Ishikawa (cell line): ENCODE results near the gene FRAS1.
A peak's percentile ranks its signal among the peaks of the same experiment; 100 is the strongest.

Experiments
- CEBPB ChIP-seq: IDR thresholded peaks from 2 replicates; pipeline ENCODE4 v1.6.1; 2012
- CREB1 ChIP-seq: IDR thresholded peaks from 2 replicates; pipeline ENCODE4 v1.6.1; 2012; ENCODE audit warnings: low read depth
- EGR1 ChIP-seq: IDR thresholded peaks from 2 replicates; pipeline ENCODE4 v1.6.1; 2012
- EP300 ChIP-seq: IDR thresholded peaks from 2 replicates; pipeline ENCODE4 v1.6.1; 2012; ENCODE audit warnings: borderline replicate concordance
- FOXM1 ChIP-seq: IDR thresholded peaks from 2 replicates; pipeline ENCODE4 v1.6.1; 2012; ENCODE audit warnings: low read depth, borderline replicate concordance
- NFIC ChIP-seq: IDR thresholded peaks from 2 replicates; pipeline ENCODE4 v1.6.1; 2012
- RAD21 ChIP-seq: IDR thresholded peaks from 2 replicates; pipeline ENCODE4 v1.6.1; 2012; ENCODE audit warnings: low read depth
- TAF1 ChIP-seq: IDR thresholded peaks from 2 replicates; pipeline ENCODE4 v1.6.1; 2012; ENCODE audit warnings: low read depth, mild to moderate bottlenecking
- TCF12 ChIP-seq: IDR thresholded peaks from 2 replicates; pipeline ENCODE4 v1.6.1; 2012; ENCODE audit warnings: low read depth
- TEAD4 ChIP-seq: IDR thresholded peaks from 2 replicates; pipeline ENCODE4 v1.6.1; 2012
- YY1 ChIP-seq: IDR thresholded peaks from 2 replicates; pipeline ENCODE4 v1.6.1; 2012; ENCODE audit warnings: low read depth
- ZBTB7A ChIP-seq: IDR thresholded peaks from 2 replicates; pipeline ENCODE4 v1.6.1; 2012; ENCODE audit warnings: low read depth
- TF ChIP-seq, protein P1 (sequence below): IDR thresholded peaks from 2 replicates; pipeline ENCODE4 v1.6.1; 2012
- TF ChIP-seq, protein P2 (sequence below): IDR thresholded peaks from 2 replicates; pipeline ENCODE4 v1.6.1; 2012; ENCODE audit warnings: low read depth, mild to moderate bottlenecking
- TF ChIP-seq, protein P3 (sequence below): IDR thresholded peaks from 2 replicates; pipeline ENCODE4 v1.6.1; 2012

FRAS1 gene

DNA sequence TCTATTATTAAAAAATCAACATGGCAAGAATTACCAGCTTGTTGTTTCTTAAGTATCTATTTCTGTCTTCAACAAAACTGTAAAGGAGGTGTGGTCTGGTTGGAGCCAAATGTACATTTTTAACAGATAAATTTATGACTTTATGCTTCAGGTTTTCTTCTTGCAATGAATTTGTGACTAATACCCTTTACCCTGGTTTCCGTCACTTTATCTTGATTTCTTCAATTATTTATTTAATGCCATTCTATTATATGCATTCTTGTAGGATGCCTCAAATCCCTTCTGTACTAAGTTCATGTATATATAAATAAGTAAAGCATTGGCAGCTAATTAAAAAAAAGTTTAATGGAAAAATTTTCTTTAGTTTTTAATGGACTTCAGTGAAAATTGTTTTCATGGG is 453.0 kb downstream of the FRAS1 start:
- TF ChIP-seq, protein P1, sequence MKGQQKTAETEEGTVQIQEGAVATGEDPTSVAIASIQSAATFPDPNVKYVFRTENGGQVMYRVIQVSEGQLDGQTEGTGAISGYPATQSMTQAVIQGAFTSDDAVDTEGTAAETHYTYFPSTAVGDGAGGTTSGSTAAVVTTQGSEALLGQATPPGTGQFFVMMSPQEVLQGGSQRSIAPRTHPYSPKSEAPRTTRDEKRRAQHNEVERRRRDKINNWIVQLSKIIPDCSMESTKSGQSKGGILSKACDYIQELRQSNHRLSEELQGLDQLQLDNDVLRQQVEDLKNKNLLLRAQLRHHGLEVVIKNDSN, result no peak
- TF ChIP-seq NFIC (no peak), YY1 (no peak), TAF1 (no peak), ZBTB7A (no peak), CREB1 (no peak), EP300 (no peak), FOXM1 (no peak), TEAD4 (no peak), CEBPB (no peak), TCF12 (no peak), RAD21 (no peak)
- TF ChIP-seq, protein P2, sequence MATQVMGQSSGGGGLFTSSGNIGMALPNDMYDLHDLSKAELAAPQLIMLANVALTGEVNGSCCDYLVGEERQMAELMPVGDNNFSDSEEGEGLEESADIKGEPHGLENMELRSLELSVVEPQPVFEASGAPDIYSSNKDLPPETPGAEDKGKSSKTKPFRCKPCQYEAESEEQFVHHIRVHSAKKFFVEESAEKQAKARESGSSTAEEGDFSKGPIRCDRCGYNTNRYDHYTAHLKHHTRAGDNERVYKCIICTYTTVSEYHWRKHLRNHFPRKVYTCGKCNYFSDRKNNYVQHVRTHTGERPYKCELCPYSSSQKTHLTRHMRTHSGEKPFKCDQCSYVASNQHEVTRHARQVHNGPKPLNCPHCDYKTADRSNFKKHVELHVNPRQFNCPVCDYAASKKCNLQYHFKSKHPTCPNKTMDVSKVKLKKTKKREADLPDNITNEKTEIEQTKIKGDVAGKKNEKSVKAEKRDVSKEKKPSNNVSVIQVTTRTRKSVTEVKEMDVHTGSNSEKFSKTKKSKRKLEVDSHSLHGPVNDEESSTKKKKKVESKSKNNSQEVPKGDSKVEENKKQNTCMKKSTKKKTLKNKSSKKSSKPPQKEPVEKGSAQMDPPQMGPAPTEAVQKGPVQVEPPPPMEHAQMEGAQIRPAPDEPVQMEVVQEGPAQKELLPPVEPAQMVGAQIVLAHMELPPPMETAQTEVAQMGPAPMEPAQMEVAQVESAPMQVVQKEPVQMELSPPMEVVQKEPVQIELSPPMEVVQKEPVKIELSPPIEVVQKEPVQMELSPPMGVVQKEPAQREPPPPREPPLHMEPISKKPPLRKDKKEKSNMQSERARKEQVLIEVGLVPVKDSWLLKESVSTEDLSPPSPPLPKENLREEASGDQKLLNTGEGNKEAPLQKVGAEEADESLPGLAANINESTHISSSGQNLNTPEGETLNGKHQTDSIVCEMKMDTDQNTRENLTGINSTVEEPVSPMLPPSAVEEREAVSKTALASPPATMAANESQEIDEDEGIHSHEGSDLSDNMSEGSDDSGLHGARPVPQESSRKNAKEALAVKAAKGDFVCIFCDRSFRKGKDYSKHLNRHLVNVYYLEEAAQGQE, result no peak

DNA sequence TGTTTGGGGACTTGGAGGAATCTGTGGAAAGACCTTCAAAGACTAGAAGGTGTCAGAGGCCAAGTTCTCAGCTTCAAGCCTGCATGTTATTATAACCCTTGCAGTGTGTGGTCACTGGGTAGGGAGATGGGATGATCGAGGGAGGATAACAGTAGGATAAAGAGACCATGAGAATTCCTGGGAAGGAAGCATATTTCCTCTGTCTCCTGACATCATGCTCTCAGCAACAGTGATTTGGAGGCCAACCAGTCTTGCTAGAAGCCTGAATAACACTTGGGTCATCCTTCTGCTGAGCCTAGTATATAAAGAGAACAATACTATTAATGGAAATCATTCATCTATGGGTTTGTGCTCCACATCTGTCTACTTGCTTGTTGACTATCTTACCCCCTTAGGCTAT is 453.6 kb downstream of the FRAS1 start:
- TF ChIP-seq TAF1 (no peak), EP300 (no peak), EGR1 (no peak), CREB1 (no peak), NFIC (no peak)
- TF ChIP-seq, protein P1, result no peak
- TF ChIP-seq, protein P3, sequence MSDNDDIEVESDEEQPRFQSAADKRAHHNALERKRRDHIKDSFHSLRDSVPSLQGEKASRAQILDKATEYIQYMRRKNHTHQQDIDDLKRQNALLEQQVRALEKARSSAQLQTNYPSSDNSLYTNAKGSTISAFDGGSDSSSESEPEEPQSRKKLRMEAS, result no peak

DNA sequence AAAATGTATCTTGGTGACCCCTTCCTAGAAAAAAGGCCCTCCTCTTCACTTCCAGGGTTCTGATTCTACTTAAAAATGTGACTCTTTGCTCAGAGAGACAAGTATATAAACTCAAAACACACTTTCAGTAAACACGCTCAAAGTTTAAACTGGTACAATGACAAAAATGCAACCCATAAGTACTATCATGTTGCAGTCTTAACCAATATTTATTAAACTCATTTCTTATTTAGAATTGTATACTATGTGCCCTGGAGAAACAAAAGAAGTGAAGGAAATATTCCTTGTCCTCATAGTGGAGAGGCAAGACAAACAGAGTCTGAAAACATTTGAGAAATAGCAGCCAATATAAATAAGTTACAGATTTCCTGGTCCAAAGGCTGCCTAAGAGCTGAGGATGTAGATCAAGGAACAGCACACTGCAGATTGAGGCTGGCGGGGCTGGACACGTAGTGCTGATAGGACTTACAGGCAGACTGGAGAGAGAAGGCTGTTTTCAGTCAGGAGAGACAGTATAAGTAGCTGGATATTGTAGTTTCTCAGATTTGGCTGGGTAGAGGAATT is 455.3 kb downstream of the FRAS1 start:
- TF ChIP-seq YY1, result no peak
- no peak for TF ChIP-seq CREB1
- no peak for TF ChIP-seq EGR1
- TF ChIP-seq RAD21, result no peak
- no peak for TF ChIP-seq NFIC
- no peak for TF ChIP-seq TEAD4
- TF ChIP-seq, protein P2, result no peak
- TF ChIP-seq, protein P1, result no peak
- no peak for TF ChIP-seq FOXM1
- TF ChIP-seq, protein P3, result no peak
- no peak for TF ChIP-seq TCF12

DNA sequence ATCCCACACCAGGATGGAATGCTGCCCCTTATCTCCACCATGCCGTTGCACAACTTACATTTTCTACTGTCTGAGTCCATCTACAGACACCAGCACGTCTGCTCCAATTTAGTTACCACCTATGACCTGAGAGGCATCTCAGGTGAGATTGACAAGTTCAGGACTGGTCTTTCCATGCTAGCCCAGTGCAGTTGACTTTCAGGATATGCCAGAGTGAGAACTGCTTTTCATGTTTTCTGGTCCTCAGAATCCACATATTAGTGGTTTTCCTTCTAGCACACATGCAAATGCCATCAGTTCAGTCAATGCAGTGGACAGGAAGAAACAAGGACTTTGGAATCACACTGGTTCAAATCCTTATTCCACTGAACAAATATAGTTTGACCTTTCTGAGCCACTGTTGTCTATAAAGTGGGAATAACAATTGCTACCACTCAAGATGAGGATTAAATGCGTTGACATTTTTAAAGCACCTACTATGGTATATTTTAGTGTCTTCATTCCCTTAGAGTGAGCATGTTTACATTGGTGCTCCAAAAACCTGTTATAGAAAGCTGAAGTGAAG is 456.4 kb downstream of the FRAS1 start:
- TF ChIP-seq RAD21 (no peak), EP300 (no peak), YY1 (no peak), TCF12 (no peak)

DNA sequence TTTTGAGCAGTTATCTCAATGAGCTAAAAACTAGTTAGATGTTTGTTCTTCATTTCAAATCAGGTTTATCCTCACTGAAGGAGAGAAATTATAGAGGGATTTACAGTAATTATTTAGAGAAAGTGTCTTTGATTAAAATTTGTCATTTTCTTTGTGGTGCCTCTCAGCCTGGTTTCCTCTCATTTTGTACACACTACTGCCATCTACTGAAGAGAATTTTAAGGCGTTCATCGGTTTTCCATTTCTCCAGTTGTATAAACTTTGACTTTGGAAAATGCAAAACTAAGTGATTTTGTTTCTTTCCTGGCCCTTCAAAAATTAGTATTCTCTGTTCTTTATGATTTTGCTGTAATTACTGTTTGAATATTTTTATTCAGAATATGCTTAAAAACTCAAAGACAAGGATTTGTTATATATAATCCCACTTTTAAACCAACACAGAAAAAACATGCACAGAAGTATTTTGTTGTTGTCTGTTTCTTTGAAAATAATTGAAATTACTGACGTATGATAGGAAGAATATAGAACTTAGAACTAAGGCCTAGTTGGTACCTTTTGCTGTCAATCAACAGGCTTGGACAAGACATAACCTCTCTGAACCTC is 460.0 kb downstream of the FRAS1 start:
- TF ChIP-seq, protein P1, result no peak
- no peak for TF ChIP-seq EP300
- TF ChIP-seq RAD21, result peak; percentile 83
- peak; percentile 32; the same call in 1 of the 2 replicates for TF ChIP-seq TEAD4
